ENCODE data around the gene TSPEAR.

Gene TSPEAR

DNA sequence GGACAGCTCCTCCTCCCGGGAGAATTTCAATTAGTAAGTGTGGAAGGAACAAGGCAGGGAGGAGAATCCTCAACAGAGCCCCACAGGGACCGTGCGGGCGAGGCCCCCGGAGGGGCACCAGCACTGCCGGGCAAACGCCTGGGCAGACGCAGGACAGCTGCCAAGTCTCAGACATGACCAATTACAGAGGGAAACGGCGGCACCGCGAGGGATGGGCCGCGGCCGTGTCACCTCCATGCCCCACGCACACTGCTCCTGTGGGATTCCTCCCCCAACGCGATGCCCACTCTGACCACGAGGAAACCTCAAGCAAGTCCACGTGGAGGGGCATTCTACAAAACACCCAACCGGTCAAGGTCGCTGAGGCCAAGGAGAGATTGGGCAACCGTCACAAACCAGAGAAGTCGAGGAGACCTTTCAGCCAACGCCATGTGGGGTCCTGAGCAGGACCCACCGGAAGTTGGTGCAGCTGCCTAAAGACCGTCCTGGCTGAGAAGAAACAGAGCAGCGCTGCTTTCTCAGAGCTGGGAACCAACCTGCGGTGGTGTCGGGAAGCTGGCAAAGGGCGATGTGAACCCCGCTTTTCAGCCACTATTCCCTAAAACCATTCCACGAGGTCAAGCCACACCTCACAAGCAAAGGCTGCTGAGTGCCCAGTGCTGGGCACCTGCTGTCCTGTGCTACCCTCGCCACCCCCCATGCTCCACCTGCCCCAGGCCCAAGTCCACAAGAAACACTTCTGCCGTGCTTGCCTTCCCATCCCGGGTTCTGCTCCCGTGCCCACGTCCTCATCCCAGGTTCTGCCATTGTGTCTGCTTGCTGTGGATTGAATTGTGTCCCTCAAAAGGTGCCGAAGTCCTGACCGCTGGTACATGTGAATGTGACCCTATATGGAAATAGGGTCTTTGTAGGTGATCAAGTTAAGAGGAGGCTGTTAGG lies 139.3 kb downstream of the TSPEAR start:
- Histone ChIP-seq H4K20me1 (ENCODE audit: control insufficient read depth, insufficient read depth, low read depth, low read length) (no peaks in the 10 kb centered on the region), H3K9me3 (ENCODE audit: control insufficient read depth, insufficient read depth, low read length) (no peaks in the 10 kb centered on the region), H3K79me2 (ENCODE audit: control insufficient read depth, low read length) (no peaks in the 10 kb centered on the region), H3F3A (ENCODE audit: control insufficient read depth, insufficient read depth) (no peaks in the 10 kb centered on the region), H3K4me2 (ENCODE audit: low read length) (no peak overlapping the region), H3K4me3 (ENCODE audit: low read length) (no peak overlapping the region), H3K4me1 (ENCODE audit: control insufficient read depth, low read length) (no peaks in the 10 kb centered on the region), H3K36me3 (ENCODE audit: control insufficient read depth, low read length) (no peaks in the 10 kb centered on the region), H3K27me3 (ENCODE audit: control insufficient read depth, low read length) (no peaks in the 10 kb centered on the region), H3K27ac (ENCODE audit: low read depth, low read length) (no peak overlapping the region), H3K9me2 (replicated peaks; ENCODE audit: control insufficient read depth, low read length) (no peaks in the 10 kb centered on the region)
- TF ChIP-seq EZH2phosphoT487 (IDR thresholded peaks at IDR 0.05; ENCODE audit: borderline replicate concordance, low read length) (no peak), CTCF (IDR thresholded peaks at IDR 0.05; ENCODE audit: low read depth, low read length, poor library complexity, severe bottlenecking) (no peak)

DNA sequence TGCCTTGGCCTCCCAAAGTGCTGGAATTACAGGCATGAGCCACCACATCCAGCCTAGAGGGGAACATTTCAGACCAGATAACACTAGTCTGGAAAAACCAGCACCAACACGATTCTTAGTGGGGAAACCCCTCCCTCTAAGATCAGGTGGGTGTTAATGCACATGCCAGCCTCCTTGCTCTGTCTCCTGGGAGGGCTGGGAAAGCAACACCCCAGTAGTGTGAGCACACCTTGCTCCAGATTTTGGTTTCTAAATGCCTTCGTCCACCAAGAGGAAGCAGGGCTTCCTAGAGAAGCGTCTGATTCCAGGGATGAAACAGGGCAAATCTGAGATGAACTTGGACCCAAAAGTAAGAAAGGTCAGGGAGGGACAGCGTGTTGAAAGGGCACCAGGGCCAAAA lies 140.1 kb downstream of the TSPEAR start:
- Histone ChIP-seq H3K36me3 (ENCODE audit: control insufficient read depth, low read length) (no peaks in the 10 kb centered on the region), H3K27me3 (ENCODE audit: control insufficient read depth, low read length) (no peaks in the 10 kb centered on the region), H3K4me2 (ENCODE audit: low read length) (no peak overlapping the region), H3K79me2 (ENCODE audit: control insufficient read depth, low read length) (no peaks in the 10 kb centered on the region), H3K9me2 (replicated peaks; ENCODE audit: control insufficient read depth, low read length) (no peaks in the 10 kb centered on the region), H4K20me1 (ENCODE audit: control insufficient read depth, insufficient read depth, low read depth, low read length) (no peaks in the 10 kb centered on the region), H3K27ac (ENCODE audit: low read depth, low read length) (no peak overlapping the region), H3K4me1 (ENCODE audit: control insufficient read depth, low read length) (no peaks in the 10 kb centered on the region), H3F3A (ENCODE audit: control insufficient read depth, insufficient read depth) (no peaks in the 10 kb centered on the region), H3K4me3 (ENCODE audit: low read length) (no peak overlapping the region), H3K9me3 (ENCODE audit: control insufficient read depth, insufficient read depth, low read length) (no peaks in the 10 kb centered on the region)
- TF ChIP-seq CTCF (IDR thresholded peaks at IDR 0.05; ENCODE audit: low read depth, low read length, poor library complexity, severe bottlenecking) (no peak), EZH2phosphoT487 (IDR thresholded peaks at IDR 0.05; ENCODE audit: borderline replicate concordance, low read length) (no peak)

DNA sequence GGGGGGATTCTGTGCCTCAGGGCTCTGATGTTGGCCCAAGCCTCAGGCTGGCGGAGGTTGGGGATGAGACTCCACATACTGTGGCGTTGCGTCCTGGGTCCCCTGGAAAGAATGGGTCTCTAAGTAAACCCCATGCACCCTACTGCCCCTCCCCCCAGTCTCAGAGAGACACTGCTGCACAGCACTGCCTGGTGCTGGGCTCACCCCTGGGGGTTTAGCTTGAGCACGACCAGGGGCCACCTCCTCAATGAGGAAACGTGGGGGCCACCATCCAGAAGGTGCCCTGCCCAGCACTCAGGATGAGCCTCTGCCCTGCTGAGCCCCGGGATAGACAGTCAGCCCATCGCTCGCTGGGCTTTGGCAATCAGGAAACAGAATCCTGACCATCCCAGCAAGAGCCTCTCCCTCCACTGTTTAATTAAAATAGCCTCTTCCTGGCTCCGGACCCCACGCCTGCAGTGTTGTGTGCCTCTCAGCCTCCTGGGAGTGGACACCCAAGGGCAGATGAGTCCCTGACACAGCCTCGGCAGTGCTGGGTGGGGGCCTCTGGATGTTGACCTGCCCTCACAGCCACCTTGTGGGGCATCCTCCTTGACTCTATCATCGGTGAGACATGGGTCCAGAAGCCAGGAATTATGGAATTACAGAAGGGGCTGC lies 141.4 kb downstream of the TSPEAR start:
- Histone ChIP-seq H3F3A (ENCODE audit: control insufficient read depth, insufficient read depth) (no peaks in the 10 kb centered on the region), H3K27ac (ENCODE audit: low read depth, low read length) (no peak overlapping the region), H3K4me2 (ENCODE audit: low read length) (no peak overlapping the region), H3K27me3 (ENCODE audit: control insufficient read depth, low read length) (no peaks in the 10 kb centered on the region), H4K20me1 (ENCODE audit: control insufficient read depth, insufficient read depth, low read depth, low read length) (no peaks in the 10 kb centered on the region), H3K36me3 (ENCODE audit: control insufficient read depth, low read length) (no peaks in the 10 kb centered on the region), H3K9me2 (replicated peaks; ENCODE audit: control insufficient read depth, low read length) (no peaks in the 10 kb centered on the region), H3K4me1 (ENCODE audit: control insufficient read depth, low read length) (no peaks in the 10 kb centered on the region), H3K79me2 (ENCODE audit: control insufficient read depth, low read length) (no peaks in the 10 kb centered on the region), H3K9me3 (ENCODE audit: control insufficient read depth, insufficient read depth, low read length) (no peaks in the 10 kb centered on the region), H3K4me3 (ENCODE audit: low read length) (no peak overlapping the region)
- TF ChIP-seq CTCF (IDR thresholded peaks at IDR 0.05; ENCODE audit: low read depth, low read length, poor library complexity, severe bottlenecking) = no peak
- TF ChIP-seq EZH2phosphoT487 (IDR thresholded peaks at IDR 0.05; ENCODE audit: borderline replicate concordance, low read length) = no peak

Measured in DOHH2 (cell line).